CD4-positive, alpha-beta T cell treated with Interleukin-10 for 1 hour (primary cell): Measurements from ENCODE around the gene CDCA7L.

Experiments
- DNase-seq: peaks from one replicate; pipeline ENCODE4 v3.0.0-alpha.2; 2020

The CDCA7L gene

GRCh38 chr7:21945454-21946221, at the start of gene CDCA7L:
Gene CDCA7L (minus strand): TSS chr7:21945899. CDS start chr7:21945804, 95 bp downstream.
- peak; percentile 35 for DNase-seq

- no peak for DNase-seq
These were observed 40.4 kb upstream of the CDCA7L start for GRCh38 chr7:21986096-21986495.

GRCh38 chr7:21984042-21984441, 38.3 kb upstream of the CDCA7L start:
- no peak for DNase-seq

- no peak for DNase-seq
These were observed 37.4 kb upstream of the CDCA7L start for GRCh38 chr7:21983056-21983455.

GRCh38 chr7:21981524-21981923, 35.8 kb upstream of the CDCA7L start:
- DNase-seq = no peak

GRCh38 chr7:21980926-21981500, 35.3 kb upstream of the CDCA7L start:
- DNase-seq = no peak

- no peak for DNase-seq
These were observed 26.7 kb upstream of the CDCA7L start for GRCh38 chr7:21972397-21972784.

- DNase-seq = no peak
These were observed 26.2 kb upstream of the CDCA7L start for GRCh38 chr7:21971780-21972396.

GRCh38 chr7:21969822-21970221, 24.1 kb upstream of the CDCA7L start:
- no peak for DNase-seq

- peak; percentile 40 for DNase-seq
These were observed 21.9 kb upstream of the CDCA7L start for GRCh38 chr7:21967598-21968003.

GRCh38 chr7:21966271-21966670, 20.6 kb upstream of the CDCA7L start:
- no peak for DNase-seq

- no peak for DNase-seq
These were observed 19.6 kb upstream of the CDCA7L start for GRCh38 chr7:21965291-21965690.

GRCh38 chr7:21962677-21963076, 17.0 kb upstream of the CDCA7L start:
- no peak for DNase-seq

- DNase-seq = no peak
These were observed 15.2 kb upstream of the CDCA7L start for GRCh38 chr7:21960922-21961321.

GRCh38 chr7:21959387-21959776, 13.7 kb upstream of the CDCA7L start:
- DNase-seq = no peak

GRCh38 chr7:21953781-21954180, 8.1 kb upstream of the CDCA7L start:
- no peak for DNase-seq

GRCh38 chr7:21948887-21949540, 3.3 kb upstream of the CDCA7L start:
- DNase-seq = no peak

GRCh38 chr7:21948364-21948763, 2.7 kb upstream of the CDCA7L start:
- no peak for DNase-seq

- DNase-seq = no peak
These were observed 2.2 kb upstream of the CDCA7L start for GRCh38 chr7:21947946-21948345.

GRCh38 chr7:21947056-21947455, 1.4 kb upstream of the CDCA7L start:
- DNase-seq = no peak

GRCh38 chr7:21946222-21946709, 567 bp upstream of the CDCA7L start:
- no peak for DNase-seq

GRCh38 chr7:21944616-21945453, 864 bp downstream of the CDCA7L start:
- peak; percentile 16 for DNase-seq

GRCh38 chr7:21943436-21943835, 2.3 kb downstream of the CDCA7L start:
- DNase-seq = no peak
